ENCODE data around the gene CGNL1. TPM values are rescaled to one million over a fixed set of nuclear protein-coding genes. Genes with fewer than 3 reads are reported as not detected.

Gene CGNL1
- total RNA-seq, 4 donors from 2014 or later, result 4.7 to 13.7 (median 7.3) TPM

DNA sequence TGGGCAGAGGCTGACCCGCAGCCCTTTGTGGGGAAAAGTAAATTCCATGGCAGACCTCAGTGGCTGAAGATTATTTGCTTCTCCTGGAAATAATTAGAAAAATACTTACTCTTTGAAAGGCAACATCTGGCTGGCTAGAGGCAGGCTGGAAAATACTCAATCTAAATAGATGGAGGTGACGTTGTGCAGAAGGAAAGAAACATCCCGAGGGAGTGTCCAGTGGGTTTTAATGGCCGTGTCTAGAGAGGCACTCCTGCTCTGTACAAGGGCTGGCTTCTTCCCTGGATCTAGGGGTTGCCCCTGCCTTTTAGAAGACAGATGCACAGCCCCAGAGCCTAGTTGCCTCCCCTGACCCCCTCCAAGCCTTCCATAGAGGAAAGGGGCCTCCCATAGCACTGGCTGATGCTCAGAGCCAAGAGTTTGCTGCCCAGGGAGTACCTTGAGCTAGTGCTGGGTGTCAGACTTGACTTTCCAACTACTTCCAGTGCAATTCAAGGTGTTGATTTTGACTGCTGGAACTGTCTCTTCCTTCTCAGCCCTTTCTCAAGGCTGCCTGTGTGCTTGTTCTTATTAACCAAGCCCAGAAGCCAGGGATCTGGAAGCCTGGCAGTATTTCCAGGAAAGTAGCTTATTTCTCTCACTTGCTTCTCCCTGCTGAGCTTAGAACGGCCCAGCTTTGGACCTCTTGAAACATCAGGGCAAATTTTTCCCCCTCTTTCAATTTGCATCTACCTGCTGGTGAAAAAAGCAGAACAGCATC is 27.4 kb downstream of the CGNL1 start:
- TF ChIP-seq, protein P1, sequence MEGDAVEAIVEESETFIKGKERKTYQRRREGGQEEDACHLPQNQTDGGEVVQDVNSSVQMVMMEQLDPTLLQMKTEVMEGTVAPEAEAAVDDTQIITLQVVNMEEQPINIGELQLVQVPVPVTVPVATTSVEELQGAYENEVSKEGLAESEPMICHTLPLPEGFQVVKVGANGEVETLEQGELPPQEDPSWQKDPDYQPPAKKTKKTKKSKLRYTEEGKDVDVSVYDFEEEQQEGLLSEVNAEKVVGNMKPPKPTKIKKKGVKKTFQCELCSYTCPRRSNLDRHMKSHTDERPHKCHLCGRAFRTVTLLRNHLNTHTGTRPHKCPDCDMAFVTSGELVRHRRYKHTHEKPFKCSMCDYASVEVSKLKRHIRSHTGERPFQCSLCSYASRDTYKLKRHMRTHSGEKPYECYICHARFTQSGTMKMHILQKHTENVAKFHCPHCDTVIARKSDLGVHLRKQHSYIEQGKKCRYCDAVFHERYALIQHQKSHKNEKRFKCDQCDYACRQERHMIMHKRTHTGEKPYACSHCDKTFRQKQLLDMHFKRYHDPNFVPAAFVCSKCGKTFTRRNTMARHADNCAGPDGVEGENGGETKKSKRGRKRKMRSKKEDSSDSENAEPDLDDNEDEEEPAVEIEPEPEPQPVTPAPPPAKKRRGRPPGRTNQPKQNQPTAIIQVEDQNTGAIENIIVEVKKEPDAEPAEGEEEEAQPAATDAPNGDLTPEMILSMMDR (IDR thresholded peaks at IDR 0.05), result no peak
- DNase-seq (ENCODE audit: low spot score) (no peak), ATAC-seq (ENCODE audit: low FRiP score) (no peak)

DNA sequence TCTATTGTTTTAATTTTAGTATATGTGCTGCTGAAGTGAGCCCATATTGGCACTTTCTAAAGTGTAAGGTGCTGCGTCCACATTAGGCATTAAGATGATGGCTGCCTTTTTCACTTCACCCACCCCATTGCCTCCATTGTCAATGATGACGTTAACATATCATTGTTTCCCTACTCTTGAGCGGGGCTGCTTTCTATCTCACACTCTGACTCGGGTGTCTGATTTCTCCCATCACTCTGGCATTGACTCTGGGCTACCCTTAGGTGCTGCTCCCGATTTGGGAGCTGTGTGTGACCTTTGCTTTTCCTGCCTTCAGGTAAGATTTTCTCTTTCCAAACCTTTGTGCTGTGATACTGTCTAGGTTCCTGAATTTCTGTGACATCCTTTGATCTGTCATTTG is 28.8 kb downstream of the CGNL1 start:
- TF ChIP-seq, protein P1 (IDR thresholded peaks at IDR 0.05), result no peak
- no peak for DNase-seq (ENCODE audit: low spot score)

DNA sequence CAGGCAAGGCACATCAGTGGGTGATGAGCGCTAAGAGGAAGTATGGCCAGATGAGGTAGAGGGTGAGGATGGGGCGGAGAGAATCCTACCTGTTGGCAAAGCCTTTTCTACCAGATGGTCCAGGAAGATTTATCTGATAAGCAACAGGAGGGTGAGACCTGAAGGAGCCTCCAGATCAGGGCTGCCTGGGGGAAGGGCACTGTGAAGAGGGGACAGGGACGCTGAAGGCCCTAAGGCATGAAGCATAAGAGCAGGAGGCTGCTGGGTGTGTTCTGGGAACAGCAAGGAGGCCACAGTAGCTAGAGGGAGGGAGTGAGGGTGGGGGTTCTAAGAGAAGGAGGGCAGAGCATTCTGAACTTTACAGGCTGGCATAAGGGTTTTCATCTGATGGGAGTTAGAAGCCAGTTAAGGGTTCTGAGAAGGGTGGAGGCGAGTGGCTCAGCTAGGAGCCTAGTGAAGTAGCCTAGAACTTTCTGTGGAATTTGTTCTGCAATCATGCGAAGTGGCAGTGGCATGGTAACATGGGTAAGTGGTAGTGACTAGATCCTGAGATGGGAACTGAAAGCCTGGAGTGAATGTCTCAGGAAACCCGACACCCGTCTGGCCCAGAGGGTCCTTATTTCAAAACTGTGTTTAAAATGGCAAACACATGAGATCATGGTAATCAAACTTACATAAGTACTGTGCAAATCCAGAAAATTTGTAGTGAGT is 29.9 kb downstream of the CGNL1 start:
- TF ChIP-seq, protein P1 (IDR thresholded peaks at IDR 0.05), result no peak
- ATAC-seq (ENCODE audit: low FRiP score) (no peak), DNase-seq (ENCODE audit: low spot score) (no peak)

More for the DNA sequence above, 28.8 kb downstream of the CGNL1 start:
- no peak for ATAC-seq (ENCODE audit: low FRiP score)

DNA sequence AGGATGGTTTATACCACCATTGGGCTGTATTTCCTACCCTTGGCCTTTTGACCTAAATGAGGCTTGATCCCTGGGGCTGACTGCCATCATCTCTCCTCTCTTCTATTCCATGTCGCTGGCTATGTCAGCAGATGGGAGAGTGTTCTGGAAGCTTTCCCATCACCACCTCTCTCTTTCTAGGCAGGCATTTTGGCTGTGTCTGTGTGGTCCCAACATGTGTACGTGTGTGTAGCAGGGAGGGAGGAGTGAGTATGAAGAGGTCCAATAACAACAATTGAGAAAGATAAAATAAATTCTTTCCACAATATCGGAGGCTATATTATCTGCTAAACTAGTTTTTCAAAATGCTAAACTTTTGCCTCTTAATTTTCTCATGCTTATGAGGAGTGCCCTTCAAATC is 34.1 kb downstream of the CGNL1 start:
- TF ChIP-seq, protein P1 (IDR thresholded peaks at IDR 0.05), result no peak
- ATAC-seq (ENCODE audit: low FRiP score), result no peak
- DNase-seq (ENCODE audit: low spot score), result no peak

DNA sequence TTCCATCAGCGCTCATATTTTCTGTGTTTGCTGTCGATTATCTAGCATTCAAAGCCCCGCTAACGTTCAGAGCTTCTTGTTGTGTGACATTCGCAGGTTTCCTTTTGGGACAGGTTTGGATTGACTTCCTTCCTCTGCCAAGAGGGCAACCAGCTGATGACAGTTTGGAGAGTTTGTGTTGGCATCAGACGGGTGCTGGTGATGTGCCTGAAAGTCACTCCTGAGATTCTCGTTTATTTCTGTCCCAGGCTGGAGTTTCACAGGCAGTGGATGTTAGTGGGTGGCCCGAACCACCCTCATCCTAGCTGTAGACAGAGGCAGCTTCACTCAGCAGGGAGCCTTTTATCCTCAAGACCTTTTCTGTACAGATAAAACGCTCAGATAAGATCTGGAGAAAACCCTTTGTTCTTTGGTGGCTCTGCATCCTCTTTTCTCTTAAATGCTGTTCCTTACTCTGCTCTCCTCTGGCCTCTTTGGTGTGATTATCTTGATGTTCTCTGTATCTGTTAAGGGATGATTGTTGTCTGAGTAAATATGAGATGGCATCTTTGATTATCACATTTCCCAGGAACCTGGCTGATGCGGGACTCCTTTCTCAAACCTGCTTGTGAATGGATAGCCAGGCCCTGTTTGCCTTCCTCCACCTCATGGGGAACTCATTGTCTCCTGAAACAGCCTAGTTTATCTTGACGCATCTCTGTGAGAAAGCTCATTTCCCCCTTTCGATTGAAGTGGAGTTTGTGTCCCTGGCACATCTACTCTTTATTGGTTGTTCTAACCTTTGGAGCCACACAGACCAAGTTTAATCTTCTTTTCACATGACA is 35.9 kb downstream of the CGNL1 start:
- DNase-seq (ENCODE audit: low spot score) (no peak), ATAC-seq (ENCODE audit: low FRiP score) (no peak)
- TF ChIP-seq, protein P1 (IDR thresholded peaks at IDR 0.05), result no peak

DNA sequence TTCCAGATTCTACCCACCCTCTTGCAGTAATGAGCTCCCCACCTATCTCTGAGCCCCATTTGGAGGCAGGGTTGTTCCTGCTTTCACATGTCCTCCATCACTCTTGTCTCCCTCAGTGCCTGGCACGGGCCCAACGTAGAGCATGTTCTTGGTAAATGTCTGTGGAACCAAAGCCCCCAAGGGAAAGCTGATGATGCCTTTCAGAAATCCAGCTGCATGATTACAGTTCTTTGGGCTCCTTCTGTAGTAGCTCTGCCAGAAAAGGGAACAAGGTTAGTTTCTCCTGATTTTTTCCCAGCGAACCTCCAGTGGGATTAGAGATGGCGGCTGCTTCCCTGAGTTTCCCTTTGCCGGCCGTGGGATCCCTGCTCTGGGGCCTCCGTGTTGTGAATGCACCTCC is 39.3 kb downstream of the CGNL1 start:
- ATAC-seq (ENCODE audit: low FRiP score) (no peak), DNase-seq (ENCODE audit: low spot score) (no peak)
- TF ChIP-seq, protein P1 (IDR thresholded peaks at IDR 0.05), result no peak
